ENCODE measurements around the gene SPATA31C1.

- no peak for TF ChIP-seq CTCF (IDR thresholded peaks at IDR 0.05)
- TF ChIP-seq EZH2 (IDR thresholded peaks at IDR 0.05; ENCODE audit: borderline replicate concordance, insufficient read depth, low read depth, low read length, poor library complexity, severe bottlenecking) = no peak
Measured at GRCh38 chr9:87888501-87888900, 29.3 kb upstream of the SPATA31C1 start.
